ENCODE data around the gene IDS.
"Not testable (repeated sequence)": the region's sequence is repeated elsewhere in the genome, so short reads cannot be mapped to it uniquely, and the experiment has no call there.

IDS gene

DNA sequence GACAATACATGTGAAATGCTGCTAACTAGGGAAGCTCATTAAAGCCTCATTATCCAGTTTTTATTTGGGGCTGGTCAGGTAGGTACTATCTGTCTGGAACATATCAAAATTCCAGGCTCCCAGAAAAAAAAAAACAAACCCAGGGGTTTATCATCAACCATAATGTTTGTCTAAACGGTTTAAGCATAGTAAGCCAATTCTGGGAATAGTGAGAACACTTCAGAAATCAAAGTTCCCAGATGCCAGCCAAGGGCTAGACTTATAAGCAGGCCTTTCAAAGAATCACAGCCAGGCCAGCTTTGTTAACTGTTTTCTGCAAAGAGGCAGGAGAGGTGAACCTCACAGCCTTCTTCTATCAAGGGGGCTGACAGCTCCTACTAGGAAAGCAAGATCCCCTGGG lies 8.1 kb downstream of the IDS start:
- no peak for DNase-seq

DNA sequence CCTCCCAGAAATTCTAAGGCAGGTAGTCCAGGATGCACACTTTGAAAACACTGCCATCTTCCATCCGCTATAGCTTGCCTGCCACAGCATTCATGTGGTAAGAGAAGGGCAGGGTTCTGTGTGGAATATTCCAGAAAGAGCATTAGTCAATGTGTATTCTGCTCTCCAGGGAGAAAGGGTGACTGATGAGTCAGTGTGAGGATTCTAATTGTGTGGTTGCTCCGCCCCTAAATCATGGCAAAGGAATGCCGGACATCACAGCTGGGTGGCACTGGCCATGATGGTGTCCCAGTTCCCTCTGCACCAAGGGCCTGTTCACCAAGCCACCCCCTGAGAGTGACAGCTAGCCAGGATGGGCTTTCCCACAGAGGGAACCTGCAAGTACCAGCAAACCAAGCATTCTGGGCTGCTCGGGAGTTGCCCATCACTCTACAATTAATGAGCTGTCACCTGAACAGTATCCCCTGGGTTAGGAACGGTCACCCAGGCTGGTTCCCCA lies 9.5 kb downstream of the IDS start:
- DNase-seq: no peak

DNA sequence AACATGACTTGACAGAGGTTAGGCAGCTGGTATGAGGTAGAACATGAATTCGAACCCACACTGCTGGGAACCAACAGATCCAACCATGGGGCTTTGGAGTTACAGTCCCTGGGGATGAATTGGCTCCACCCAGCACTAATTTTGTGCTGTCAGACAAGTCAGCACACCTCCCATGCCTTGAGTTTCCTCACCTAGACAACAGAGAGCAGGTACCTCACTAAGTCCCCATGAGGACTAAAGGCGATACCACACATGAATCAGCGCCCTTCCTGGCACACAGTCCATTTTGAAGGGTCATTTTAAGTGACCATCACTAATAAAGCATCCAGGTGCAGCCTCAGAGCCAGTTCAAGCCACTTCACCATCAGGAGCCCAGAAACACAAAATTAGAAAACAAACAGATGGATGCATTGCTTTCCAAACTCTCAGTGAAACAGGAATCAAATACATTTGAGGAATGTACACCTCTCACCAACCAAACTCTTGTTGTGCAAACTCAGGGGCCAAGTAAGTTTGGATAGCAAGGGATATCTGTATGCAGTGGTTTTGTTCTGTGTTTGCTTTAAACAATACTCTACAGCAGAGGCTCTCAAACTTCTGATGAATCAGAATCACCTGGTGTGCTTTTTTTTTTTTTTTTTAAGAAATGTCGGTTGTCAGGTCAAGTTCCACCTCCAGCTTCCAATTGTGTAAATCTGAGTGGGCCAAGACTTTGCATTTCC lies 10.1 kb downstream of the IDS start:
- no peak for DNase-seq

DNA sequence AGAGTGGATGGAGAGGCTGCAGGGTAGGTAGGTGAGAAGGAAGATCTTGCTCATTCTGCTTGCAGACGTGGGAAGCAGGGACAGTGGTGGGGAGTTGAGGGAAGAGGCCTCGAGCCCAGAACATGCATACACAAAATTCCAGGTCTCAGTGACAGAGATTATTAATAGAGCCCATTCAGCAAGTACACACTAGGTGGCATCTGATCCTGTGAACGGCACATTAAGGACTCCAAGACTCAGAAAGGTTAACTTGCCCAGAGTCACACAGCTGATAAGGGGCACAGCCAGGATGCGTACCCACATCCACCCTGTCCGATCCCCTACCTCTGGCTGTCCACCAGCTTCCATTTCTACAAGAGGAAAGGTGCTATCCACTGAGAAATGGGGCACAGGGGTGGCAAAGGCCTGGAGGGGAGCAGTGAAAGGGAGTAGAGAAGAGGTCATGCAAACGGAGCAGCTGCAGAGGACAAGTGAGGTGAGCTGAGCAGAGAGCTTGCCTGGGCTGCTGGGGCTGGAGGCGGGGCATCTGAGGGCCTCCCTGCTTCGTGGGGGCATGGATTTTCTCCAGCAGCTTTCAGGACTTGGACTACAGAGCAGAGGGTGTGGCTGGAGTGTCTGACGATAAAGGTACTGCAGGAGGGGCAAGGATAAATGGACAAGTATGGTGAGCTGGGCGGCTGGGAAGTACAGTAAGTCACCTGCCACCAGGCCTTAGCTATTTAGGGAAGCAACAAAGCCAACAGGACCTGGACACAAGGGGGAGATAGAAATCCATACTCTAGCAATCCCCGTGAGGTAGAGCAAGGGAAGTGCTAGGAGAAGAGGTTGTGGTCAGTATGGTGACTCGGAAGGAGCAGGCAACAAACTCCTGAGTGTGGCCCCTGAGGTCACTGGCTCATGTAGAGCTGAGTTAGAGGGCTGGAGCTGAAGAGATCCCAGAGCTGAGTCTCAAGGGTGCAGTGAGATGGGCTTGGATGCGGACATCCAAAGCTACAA lies 11.2 kb downstream of the IDS start:
- DNase-seq: no peak

DNA sequence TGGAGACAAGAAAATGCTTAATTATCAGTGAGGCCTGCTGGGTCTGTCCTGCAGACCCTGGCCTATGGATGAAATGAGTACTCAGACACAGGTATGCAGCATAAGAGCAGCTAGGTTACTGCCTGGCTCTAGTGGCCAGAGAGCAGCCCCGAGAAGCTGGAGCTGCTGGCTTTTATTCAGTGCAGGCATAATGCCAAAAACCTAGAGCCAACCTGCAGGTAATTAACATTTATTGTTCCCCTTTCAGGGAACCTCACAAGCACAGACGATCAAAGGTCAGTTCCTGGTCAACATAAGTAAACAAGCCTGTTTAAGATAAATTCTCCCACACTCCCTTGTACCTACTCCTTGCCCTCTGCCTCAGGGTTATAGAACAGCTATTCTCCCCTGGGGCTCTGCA lies 13.3 kb downstream of the IDS start:
- DNase-seq: no peak

DNA sequence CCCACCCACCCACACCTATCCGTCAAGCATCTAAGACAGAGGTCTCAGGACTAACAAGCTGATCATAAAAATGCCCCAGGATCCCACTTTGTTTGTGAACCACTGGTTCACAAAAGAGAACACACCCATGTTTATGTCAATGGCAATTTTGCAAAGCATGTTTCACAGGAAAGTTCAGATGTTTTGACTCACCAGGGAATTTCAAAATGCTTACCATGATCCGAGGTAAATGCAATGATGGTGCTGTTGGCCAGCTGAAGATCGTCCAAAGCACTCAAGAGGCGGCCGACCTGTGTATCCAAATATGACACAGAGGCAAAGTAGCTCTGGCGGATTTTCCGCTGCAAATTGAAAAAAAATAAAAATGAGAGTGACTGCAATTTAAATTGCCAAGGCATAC lies 15.0 kb downstream of the IDS start:
- no peak for DNase-seq

DNA sequence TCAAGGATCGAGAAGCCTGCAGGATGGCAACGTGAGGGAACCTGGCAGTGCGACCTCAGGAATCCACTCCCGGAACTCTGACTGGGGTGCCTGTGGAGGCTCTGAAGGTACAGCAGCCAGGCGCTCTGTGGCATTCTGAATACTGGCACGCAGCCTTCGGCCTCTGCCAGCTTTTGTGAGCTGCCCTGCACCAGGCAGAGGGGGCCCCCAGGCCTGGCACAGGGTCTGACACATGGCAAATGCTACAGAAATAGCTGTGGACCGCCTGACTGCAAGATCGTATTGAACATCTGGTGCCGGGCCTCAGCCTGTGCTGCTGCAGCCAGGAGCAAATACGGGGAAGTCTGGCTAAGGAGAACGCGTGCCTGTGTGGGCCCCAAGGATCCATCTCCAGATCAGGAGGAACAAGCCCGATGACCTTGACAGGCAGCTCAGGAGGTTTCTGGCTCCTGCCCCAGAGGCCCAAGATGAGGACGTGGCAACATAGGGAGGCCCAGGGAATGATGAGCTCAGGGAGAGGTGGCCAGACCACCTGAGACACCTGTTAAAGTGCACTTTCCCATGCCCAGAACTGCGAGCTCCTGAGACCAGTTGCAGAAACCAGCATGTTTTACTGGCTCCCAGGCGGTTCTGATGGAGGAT lies 16.6 kb downstream of the IDS start:
- not testable (repeated sequence) for DNase-seq

DNA sequence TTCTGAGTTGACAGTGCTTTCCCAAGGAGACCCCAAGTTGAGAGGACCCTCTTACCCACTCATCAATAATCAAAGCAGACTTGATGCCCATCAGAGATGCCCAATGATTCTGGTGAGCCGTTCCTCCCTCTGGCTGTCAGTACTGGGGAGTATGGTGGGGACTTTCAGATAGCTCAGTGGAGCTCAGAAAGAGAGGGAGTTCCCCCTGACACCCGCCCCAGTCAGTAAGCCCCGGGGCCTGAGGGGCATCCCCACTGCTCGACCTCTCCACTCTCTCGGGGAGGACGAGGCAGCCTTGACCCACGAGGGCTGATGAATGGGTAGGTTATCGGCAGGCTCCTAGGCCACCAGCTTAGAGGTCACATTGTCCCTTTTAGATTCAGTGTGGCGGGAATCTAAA lies 17.1 kb downstream of the IDS start:
- not testable (repeated sequence) for DNase-seq

DNA sequence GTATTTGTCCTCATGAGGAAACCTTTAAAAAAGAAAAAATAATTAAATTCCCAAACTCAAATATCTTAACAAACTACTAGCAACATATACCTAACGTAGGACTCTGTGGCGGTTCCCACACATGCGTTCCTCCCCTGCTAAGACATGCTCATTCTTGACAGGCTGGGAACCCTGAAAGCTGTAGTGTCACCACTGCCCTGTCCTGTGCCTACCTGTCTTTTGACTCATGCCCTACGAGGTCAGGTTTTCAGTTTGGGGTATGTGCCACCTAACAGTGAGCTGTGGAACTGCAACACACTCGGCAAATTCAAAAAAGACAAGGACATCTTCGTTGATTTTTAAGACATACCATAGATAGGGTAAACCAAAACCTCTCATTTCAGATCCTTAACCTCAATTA lies 17.8 kb downstream of the IDS start:
- DNase-seq: peak in 1 of 5 donors; percentile 19

DNA sequence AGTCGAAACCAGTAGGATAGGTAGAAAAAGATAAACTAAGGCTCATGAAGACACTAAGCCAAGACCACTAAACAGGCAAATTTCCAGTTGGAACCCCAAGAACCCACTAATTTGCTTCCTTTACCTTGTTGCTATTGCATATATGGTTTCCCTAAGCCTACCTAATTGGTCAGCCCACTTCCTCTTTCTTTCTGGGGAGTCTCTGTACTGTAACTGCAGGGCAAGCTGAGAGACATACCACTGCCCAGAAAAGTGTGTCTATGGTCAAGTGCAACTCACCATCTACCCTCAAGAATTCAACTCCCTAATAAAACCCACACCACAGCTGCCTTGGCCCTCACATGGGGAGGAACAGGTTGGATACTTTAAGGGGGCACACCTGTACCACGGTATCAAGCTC lies 28.6 kb downstream of the IDS start:
- no peak for DNase-seq

DNA sequence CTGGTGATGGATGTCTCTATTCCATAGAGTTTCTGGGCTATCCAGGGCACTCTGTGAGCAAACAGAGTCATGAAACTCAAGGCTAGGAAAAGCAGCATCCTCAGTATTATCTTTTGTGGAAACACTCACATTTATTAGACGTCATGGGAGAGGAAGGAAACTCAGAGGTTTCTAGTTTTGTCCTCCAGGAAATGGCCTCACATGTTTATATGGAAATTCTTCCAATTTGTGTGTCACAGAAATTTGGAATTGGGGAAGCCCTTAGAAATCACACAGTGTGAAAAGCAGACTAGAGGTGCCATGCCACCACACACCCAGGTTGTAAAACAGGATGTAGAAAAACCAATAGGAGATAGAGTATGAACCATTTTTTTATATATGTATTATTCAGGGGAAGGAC lies 31.1 kb downstream of the IDS start:
- no peak for DNase-seq

DNA sequence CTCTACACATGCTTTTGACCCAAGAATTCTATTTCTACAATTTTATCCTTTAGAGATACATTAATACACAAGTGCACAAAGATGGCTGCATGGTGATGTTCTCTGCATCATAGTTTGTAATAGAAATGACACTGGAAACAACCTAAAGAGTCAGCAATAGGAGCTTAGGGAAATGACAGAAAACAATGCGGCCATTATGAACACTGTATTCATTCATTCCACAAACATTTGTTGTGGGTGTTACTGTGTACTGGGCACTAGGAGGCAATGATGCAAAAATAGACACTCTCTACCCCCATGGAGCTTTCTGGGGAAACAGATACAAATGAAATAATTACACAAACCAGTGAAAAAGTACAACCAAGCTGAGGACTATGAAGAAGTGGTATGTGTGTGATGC lies 32.0 kb downstream of the IDS start:
- no peak for DNase-seq

DNA sequence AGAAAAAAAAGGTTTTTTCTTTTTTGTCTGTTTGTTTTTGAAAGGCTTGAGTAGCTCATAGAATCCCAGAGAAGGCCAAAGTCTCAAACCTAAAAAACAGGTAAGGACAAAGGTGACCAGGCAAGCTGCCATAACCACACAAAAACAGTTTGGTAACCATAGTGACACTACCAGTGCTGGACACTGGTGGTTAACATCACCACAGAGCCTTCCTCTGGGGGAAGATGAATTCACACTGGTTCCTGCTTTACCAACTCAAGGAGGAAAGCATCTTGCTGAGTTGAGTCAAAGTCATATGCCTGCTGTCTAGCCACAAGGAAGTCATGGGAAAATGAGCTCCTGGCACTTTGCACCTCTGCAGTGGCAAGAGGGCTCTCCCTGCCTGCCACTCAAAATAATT lies 32.5 kb downstream of the IDS start:
- DNase-seq: no peak

DNA sequence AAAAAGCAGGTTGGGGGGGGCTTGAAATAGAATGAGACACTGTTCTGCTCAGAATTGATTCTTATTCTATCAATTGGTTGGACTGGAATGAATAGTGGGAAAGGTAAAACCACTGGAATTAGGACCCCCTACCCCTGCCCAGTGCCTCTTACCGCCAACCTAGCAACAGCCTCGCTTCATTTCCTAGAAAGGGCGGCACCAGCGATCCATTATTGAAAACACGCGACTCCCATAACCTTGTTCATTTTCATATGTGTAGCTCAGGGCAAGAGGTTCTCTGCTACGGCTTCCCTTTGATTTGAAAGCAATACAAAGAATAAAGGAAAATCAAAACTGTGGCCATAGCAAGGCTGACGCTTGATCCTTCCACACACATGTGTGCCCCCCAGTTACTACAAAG lies 33.7 kb downstream of the IDS start:
- DNase-seq: no peak

DNA sequence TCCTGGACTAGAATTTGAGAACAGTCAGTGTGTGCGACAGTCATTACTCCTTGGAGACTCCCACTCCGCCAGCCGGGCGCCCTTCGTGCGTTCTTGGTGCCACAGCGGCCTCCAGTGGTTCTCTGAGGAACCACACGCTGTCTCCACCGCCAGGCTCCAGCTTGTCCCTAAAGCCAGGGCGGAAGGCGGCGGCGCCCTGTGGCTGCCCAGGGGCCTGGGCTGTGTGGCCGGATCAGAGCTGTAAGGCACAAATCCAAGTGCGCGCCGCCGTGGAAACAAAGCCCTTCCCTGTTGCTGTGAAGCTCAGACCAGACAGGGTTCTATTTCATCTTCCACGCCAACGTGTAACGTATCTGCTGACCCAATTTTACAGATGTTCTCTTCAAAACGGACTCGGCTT lies 34.2 kb downstream of the IDS start:
- DNase-seq: peak; percentile 14 to 49 (median 40)

DNA sequence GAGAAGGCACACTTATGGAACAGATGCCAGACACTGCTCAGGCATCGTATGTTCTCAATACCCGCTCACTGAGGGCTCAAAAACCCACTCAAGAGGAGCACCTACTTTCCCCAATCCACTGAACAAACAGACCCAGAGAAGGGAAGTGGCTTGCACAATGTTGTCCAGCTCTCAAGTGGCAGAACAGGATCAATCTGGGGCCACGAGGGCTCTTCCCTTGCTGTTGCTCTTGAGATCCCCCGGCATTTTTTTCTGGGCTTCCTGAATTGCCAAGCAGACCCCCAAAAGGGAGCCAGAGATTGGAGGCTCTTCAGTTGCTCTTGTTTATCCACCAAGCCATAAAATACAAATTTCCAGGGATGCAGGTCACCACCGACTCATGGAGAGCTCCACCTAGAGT lies 35.7 kb downstream of the IDS start:
- DNase-seq: no peak

DNA sequence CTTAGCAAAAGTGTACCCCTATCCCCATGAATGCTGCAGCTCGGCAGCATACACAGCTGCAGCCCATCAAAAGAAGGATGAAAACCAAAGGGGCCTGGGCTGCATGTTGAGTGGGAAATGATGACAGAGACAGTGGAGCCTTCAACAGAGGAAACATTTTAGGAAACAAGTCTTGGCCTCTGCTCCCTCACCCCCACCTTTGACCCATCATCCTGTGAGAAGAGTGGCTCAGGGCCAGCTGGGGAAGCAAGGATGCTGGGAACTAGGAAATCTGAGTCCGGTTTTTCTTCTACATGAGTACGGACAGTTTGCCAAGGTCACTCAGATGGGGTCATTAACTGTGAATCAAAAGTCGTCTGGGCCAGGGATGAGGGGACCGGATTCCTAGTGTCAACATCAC lies 37.2 kb downstream of the IDS start:
- no peak for DNase-seq

DNA sequence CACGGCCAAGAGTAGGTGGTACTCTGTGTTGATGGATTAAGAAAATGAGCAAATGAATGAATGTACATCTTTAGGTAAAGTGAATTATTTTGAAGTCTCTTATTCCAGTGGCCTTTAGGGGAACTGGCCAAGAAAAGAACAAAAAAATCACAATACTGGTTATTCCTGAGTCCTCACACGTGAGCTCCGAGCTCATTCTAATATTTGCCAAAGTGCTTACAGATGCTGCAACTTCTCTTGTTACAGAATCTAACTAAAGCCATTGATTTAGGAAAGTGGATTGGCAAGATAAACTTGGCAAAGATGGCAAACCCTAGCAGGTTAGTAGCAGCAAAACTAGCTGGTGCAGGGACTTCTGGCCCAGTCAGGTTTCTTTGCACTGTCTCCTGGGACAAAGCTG lies 37.6 kb downstream of the IDS start:
- DNase-seq: no peak

DNA sequence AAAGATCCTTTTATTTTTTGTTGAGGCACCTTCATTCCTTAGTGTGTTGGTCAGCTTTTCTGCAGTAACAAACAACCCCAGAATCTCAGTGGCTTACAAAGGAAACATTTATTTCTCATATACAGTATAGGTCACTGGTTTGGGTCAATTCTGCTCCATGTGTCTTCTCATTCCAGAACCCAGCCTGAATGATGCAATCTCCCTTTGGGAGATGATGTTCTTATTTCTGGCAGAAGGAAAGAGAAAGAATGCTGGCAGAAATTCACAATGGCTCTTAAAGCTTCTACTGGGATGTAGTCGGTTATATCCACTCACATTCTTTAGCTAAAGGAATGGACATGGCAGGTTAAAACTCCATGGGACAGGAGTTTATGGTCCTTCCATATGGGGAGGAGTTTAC lies 42.3 kb downstream of the IDS start:
- no peak for DNase-seq

DNA sequence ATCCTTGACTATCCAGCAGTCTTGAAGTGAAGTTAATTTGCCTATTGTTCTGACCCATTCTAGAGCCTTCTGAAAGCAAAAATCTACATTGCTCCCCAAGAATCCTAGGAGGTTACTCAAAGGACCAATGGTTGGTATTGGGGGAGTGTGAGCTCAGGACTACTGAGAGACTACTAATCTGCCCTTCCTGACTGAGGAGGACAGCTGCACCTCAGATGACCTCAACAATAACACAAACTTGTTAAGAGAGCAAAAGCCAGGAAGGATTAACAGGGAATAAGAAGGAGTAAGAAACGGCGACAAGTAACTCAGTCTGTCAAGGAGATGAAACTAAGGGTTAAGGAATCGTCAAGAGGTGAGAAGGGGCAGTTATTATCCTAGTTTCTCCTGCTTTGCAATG lies 43.4 kb downstream of the IDS start:
- no peak for DNase-seq

DNA sequence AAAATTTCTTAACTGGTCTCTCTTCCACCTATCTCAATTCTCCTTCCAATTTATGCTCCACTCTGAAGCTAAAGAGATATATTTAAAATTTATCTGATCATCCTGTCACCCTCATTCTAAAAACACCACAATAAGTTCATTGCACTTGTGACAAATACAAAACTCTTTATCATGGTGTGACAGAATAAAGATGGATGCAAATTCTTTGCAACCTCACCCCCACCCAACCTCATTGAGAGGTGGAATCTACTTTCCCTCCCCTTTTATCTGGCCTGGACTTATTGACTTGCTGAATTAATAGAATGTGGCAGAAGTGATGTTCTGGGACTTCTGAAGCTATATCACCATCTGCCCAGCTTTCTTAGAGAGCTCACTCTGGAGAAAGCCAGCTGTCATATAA lies 46.5 kb downstream of the IDS start:
- DNase-seq: no peak

DNA sequence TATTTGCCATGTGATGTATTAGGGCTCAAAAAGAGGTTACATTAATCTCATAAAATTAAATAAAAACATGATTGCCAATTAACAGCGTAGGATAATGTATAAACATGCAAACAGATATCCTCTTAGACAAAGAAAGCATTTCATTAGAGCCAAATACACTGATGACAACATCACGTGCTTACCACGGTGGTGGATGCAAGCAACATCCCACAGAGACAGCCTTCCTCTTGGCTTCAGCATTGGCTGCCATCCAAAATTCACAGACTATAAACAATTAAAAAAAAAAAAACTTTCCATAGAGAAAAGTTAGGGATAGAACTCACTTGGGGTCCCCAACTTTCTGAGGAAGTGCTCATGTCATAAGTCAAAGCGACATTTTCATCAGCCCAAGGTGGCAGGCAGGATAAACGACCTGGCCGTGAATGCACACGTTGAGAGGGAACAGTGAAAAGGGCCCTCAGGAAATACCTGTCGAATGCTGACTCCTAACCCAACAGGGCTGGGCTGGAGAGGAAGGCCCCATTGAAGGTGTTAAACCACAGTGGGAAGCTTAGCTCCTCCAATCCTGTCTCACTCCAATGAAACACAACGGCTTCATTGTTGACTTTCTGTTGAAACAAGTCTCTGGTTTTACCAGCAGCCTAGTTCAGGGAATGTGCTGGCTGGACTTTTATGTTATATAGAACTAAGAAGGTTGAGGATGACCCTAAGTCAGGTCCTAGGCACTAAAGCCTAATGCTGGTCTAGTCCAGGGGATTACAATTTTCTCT lies 48.4 kb downstream of the IDS start:
- no peak for DNase-seq

DNA sequence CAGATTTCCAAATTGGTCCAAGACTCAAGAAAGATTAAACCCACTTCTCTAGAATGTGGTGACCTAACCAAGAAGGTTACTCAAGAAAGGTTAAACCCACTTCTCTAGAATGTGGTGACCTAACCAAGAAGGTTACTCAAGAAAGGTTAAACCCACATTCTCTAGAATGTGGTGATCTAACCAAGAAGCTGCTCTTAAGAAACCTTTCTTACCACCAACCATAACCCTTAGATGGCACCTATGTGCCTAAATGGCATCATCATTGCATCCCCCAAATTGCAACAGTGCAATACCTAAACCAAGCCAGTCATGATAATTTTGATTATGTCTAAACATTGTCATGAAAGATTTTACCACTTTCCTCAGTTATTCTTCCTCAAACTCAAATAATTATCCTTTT lies 49.2 kb downstream of the IDS start:
- DNase-seq: no peak

Data from T-helper 1 cell (primary cell).